Pancreas (tissue), 10 donors: ENCODE measurements around the gene CNTD1. TPM values are rescaled to one million over a fixed set of nuclear protein-coding genes. Genes with fewer than 3 reads are reported as not detected.
A peak's percentile ranks its signal among the peaks of the same experiment; 100 is the strongest.
"Not testable (repeated sequence)": the region's sequence is repeated elsewhere in the genome, so short reads cannot be mapped to it uniquely, and the experiment has no call there.

ENCODE experiments used
- ATAC-seq, 4 donors: fragments of 200-7000 bp; cut with Tn5 transposase; one replicate each; pipeline versions ENCODE4 v1.8.0 to v1.9.1; 2020; ENCODE audit warnings: mild to moderate bottlenecking in 4 of 4, moderate library complexity in 4 of 4
- DNase-seq, 6 donors: peaks; one replicate each; pipeline ENCODE4 v3.0.0-alpha.2; 2020
- FAIRE-seq: peaks from 2 replicates; lab custom pipeline; 2012; peaks lifted over from hg19 to GRCh38; lab: Jason Lieb, UNC
- H3K27ac ChIP-seq, 4 donors: fragments of 200-600 bp; sonication (generic); 1 replicate in 3 of 4; 2 replicates in 1 of 4; pipeline versions ENCODE4 v1.5.0 to v1.8.0; 2020
- H3K27me3 ChIP-seq, 4 donors: fragments of 200-600 bp; one replicate each; pipeline ENCODE4 v1.8.0; 2021
- H3K36me3 ChIP-seq, 3 donors: fragments of 200-600 bp; sonication (generic) in 1 of 3; one replicate each; pipeline versions ENCODE4 v1.5.0 to v1.8.0; 2020 to 2021
- H3K4me1 ChIP-seq, 3 donors: fragments of 200-600 bp; one replicate each; pipeline ENCODE4 v1.8.0; 2021
- H3K4me3 ChIP-seq, 4 donors: fragments of 200-600 bp; sonication (generic) in 2 of 4; one replicate each; pipeline versions ENCODE4 v1.5.0 to v1.8.0; 2020 to 2021
- H3K9me3 ChIP-seq, 4 donors: fragments of 200-600 bp; one replicate each; pipeline ENCODE4 v1.8.0; 2021
- WGBS, 2 donors: extraction: QIAGEN DNeasy Blood & Tissue Kit; methylation state at CpG; one replicate each; pipeline ENCODE4 v1.1.7; 2013; 5-methylcytosine and 5-hydroxymethylcytosine counted together
- intact Hi-C, 3 donors: fragments of 100-400 bp; cut with DNase I; formaldehyde crosslinking; loops; one replicate each; pipeline versions ENCODE4 v1.11.1 to v1.14.2; 2022
- polyA plus RNA-seq, 2 donors: library from polyadenylated mRNA; stranded (reverse); fragments of 200-250 nt; gene quantifications; one replicate each; pipeline ENCODE4 v1.2.3, GENCODE V29; 2013
- total RNA-seq, 6 donors: library from RNA; stranded (reverse); fragmentation: NEBNext Ultra II Directional in 4 of 6; extraction: Animal tissue kit (Norgen Biotek cat#: 25700) in 4 of 6; gene quantifications; one replicate each; pipeline versions ENCODE4 v1.2.1 to v1.2.4, GENCODE V29; 2021 to 2023
- TF ChIP-seq, protein P1 (sequence below), 4 donors: fragments of 200-600 bp; sonication (generic) in 3 of 4; IDR thresholded peaks; one replicate each; pipeline versions ENCODE4 v1.5.0 to v1.8.0; 2021; ENCODE audit warnings: antibody characterized with exemption in 4 of 4
- donor health status: healthy with polysubstance abuse.
- donor health status: DM: no; HTN: no; CAD: no; lungs with moderate emphysema.
- donor health status: DM: no; HTN: no; CAD: no.
- donor health status: control.
- donor health status: control.
- donor health status: Bipolar disorder and iron deficiency.
- donor health status: DM: yes; HTN: yes; CAD: no.
- donor health status: DM: no; HTN: no; CAD: no.
- donor health status: DM: no; HTN: no; CAD: no.
- donor health status: DM: yes; HTN: yes; CAD: no.

CNTD1 gene
- total and polyA plus RNA-seq, 8 donors, result 0.13 to 0.78 (median 0.45) TPM

DNA sequence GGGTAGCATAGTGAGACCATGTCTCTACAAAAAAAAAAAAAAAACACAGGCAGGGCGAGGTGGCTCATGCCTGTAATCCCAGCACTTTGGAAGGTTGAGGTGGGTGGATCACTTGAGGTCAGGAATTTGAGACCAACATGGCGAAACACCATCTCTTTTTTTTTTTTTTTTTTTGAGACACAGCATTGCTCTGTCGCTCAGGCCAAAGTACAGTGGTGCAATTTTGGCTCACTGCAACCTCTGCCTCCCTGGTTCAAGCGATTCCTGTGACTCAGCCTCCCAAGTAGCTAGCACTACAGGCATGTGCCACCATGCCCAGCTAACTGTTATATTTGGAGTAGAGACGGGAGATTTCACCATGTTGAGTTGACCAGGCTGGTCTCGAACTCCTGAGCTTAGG is 32.5 kb upstream of the CNTD1 start:
- no peaks in the 10 kb centered on the region for H3K9me3 ChIP-seq
- H3K27ac ChIP-seq, result no peak overlapping the region
- FAIRE-seq (no peak), DNase-seq (no peak), ATAC-seq (no peak)
- H3K4me3 ChIP-seq, result no peak overlapping the region
- intact Hi-C loops, result no loop called here
- 78 to 84% methylated on average over 5 to 6 of the region's 6 CpGs for WGBS, 2 donors
- H3K36me3 ChIP-seq, result no peaks in the 10 kb centered on the region
- no peaks in the 10 kb centered on the region for H3K4me1 ChIP-seq
- TF ChIP-seq, protein P1, sequence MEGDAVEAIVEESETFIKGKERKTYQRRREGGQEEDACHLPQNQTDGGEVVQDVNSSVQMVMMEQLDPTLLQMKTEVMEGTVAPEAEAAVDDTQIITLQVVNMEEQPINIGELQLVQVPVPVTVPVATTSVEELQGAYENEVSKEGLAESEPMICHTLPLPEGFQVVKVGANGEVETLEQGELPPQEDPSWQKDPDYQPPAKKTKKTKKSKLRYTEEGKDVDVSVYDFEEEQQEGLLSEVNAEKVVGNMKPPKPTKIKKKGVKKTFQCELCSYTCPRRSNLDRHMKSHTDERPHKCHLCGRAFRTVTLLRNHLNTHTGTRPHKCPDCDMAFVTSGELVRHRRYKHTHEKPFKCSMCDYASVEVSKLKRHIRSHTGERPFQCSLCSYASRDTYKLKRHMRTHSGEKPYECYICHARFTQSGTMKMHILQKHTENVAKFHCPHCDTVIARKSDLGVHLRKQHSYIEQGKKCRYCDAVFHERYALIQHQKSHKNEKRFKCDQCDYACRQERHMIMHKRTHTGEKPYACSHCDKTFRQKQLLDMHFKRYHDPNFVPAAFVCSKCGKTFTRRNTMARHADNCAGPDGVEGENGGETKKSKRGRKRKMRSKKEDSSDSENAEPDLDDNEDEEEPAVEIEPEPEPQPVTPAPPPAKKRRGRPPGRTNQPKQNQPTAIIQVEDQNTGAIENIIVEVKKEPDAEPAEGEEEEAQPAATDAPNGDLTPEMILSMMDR (IDR thresholded peaks at IDR 0.05), result no peak
- no peaks in the 10 kb centered on the region for H3K27me3 ChIP-seq

DNA sequence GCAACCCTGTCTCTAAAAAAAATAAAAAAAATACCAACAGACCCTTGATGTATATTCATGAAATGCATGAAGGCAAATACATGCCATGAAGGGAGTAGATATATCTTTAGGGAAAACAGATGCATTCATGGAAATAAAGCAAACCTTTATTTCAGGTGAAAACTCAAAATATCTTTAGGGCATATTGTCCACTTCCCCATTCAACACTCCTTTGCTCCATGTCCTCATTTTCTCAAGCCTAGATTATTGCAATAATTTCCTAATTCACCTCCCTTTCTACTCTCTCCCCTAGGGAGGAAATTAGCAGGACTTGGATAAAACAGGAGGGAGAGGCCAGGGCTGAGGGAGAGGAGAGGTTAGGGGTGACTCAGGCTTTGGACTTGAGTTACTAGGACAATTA is 31.1 kb upstream of the CNTD1 start:
- H3K4me1 ChIP-seq, result peaks cover 0 to 1% (median 0%) of the 10 kb centered on the region in 3 donors
- DNase-seq (no peak), ATAC-seq (no peak), FAIRE-seq (no peak)
- H3K9me3 ChIP-seq, result no peaks in the 10 kb centered on the region
- H3K27ac ChIP-seq, result no peak overlapping the region
- H3K27me3 ChIP-seq, result no peaks in the 10 kb centered on the region
- TF ChIP-seq, protein P1 (IDR thresholded peaks at IDR 0.05), result no peak
- intact Hi-C loops, result no loop called here
- H3K4me3 ChIP-seq, result no peak overlapping the region
- no peaks in the 10 kb centered on the region for H3K36me3 ChIP-seq

DNA sequence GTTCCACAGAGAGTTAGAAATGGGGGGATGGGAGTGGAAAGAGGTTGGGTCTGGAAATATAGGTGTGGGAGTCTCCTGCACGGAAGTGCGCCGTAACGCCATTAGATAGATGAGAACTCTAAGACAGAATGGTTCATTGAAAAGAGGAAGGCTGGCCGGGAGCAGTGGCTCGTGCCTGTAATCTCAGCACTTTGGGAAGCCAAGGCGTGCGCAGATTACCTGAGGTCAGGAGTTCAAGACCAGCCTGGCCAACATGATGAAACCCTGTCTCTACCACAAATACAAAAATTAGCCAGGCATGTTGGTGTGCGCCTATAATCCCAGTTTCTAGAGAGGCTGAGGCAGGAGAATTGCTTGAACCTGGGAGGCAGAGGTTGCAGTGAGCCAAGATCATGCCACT is 30.7 kb upstream of the CNTD1 start:
- intact Hi-C loops, ATAC-seq, FAIRE-seq, DNase-seq, H3K27me3 ChIP-seq, H3K36me3 ChIP-seq, H3K4me3 ChIP-seq, H3K9me3 ChIP-seq, H3K4me1 ChIP-seq, H3K27ac ChIP-seq: not testable (repeated sequence)
- WGBS, 2 donors, result 60 to 65% methylated on average over 9 of the region's 9 CpGs

DNA sequence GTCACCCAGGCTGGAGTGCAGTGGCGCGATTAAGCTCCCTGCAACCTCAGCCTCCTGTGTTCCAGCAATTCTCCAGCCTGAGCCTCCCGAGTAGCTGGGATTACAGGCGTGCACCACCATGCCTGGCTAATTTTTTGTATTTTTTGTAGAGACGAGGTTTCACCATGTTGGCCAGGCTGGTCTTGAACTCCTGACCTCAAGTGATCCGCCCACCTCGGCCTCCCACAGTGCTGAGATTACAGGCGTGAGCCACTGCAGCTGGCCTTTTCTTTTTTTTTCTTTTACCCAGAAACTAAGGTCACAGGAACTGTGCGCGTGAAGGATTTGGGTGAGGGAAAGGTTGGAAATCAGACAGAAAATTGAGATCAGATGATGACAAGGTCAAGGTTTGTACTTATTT is 28.7 kb upstream of the CNTD1 start:
- DNase-seq, intact Hi-C loops, H3K27me3 ChIP-seq, H3K27ac ChIP-seq, FAIRE-seq, H3K4me3 ChIP-seq, ATAC-seq, H3K36me3 ChIP-seq, H3K9me3 ChIP-seq: not testable (repeated sequence)
- 50 to 52% methylated on average over 10 of the region's 10 CpGs for WGBS, 2 donors
- peaks cover 0 to 17% (median 0%) of the 10 kb centered on the region in 3 donors for H3K4me1 ChIP-seq

DNA sequence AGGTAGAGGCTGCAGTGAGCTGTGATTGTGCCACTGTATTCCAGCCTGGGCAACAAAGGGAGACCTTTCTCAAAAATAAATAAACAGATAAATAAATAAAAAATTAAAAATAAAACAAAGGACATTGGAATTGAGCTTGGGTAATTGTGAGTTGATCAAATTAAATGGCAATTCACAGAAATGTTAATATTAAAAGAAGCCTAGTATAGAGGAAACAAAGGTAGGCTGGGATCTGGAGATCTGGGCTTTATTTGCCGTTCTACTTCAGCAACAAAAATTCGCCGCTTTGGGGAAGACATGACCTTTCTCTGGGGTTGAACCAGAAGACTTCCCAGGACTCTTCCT is 25.7 kb upstream of the CNTD1 start:
- H3K9me3 ChIP-seq, result no peaks in the 10 kb centered on the region

More for the DNA sequence above, 25.7 kb upstream of the CNTD1 start:
- WGBS, 2 donors, result 3 to 8% methylated on average over 3 of the region's 3 CpGs
- Histone ChIP-seq H3K27ac (peak overlapping the region; percentile 11 to 71 (median 41)), H3K4me3 (peak overlapping the region; percentile 55 to 98 (median 76)), H3K36me3 (peaks cover 0 to 12% (median 6%) of the 10 kb centered on the region in 3 donors), H3K27me3 (no peaks in the 10 kb centered on the region), H3K4me1 (peaks cover 0 to 17% (median 0%) of the 10 kb centered on the region in 3 donors)
- no peak for DNase-seq
- no peak for FAIRE-seq
- TF ChIP-seq, protein P1 (IDR thresholded peaks at IDR 0.05), result no peak
- ATAC-seq, result peak in 3 of 4 donors; percentile 10 to 15 (median 12)
- intact Hi-C loops, result no loop called here
